IMR-90 (cell line): ENCODE measurements around the gene LRRC73. TPM values are rescaled to one million over a fixed set of nuclear protein-coding genes. Genes with fewer than 3 reads are reported as not detected.
A peak's percentile ranks its signal among the peaks of the same experiment; 100 is the strongest.

Source experiments
- ATAC-seq: fragments of 200-7000 bp; cut with Tn5 transposase; 2 replicates; pipeline ENCODE4 v1.9.1; 2020; ENCODE audit warnings: low read depth, mild to moderate bottlenecking, moderate library complexity
- BruUV-seq: library from RNA; stranded (reverse); fragments of 400-500 nt; replicated peaks from 2 replicates; lab custom pipeline; 2021; lab: Mats Ljungman, UMichigan
- CTCF ChIA-PET: fragments of 300-600 bp; formaldehyde crosslinking; extraction: SDS; loops from one replicate; lab custom pipeline; 2021; ENCODE audit warnings: antibody characterized with exemption; lab: Yijun Ruan, JAX
- POLR2A ChIA-PET: fragments of 300-600 bp; sonication (Branson Sonifier 250); formaldehyde crosslinking; loops from one replicate; lab custom pipeline; 2022; ENCODE audit warnings: antibody characterized with exemption; ENCODE audit not compliant: unreplicated experiment; lab: Charles Lee
- DNase-seq: peaks from one replicate; pipeline ENCODE4 v3.0.0; 2013
- H2AFZ ChIP-seq: replicated peaks from 2 replicates; pipeline ENCODE3; 2013; ENCODE audit warnings: low read length, mild to moderate bottlenecking; ENCODE audit not compliant: poor library complexity
- H2AK5ac ChIP-seq: 2 replicates; pipeline ENCODE4 v1.6.1; 2013; ENCODE audit warnings: low read depth, low read length, inconsistent platforms
- H2AK9ac ChIP-seq: replicated peaks from 2 replicates; pipeline ENCODE3; 2013; ENCODE audit warnings: mild to moderate bottlenecking, low read depth, low read length, moderate library complexity; ENCODE audit not compliant: poor library complexity
- H2BK120ac ChIP-seq: 2 replicates; pipeline ENCODE4 v1.6.1; 2013; ENCODE audit warnings: low read depth, low read length, inconsistent platforms
- H2BK15ac ChIP-seq: 3 replicates; pipeline ENCODE4 v1.6.1; 2013; ENCODE audit warnings: low read depth, low read length, inconsistent platforms
- H2BK20ac ChIP-seq: 2 replicates; pipeline ENCODE4 v1.6.1; 2013; ENCODE audit warnings: low read depth, mild to moderate bottlenecking, inconsistent platforms, low read length, moderate library complexity
- H2BK5ac ChIP-seq: 2 replicates; pipeline ENCODE4 v1.6.1; 2013; ENCODE audit warnings: mild to moderate bottlenecking, low read depth, low read length, inconsistent platforms; ENCODE audit not compliant: poor library complexity, severe bottlenecking
- H3K14ac ChIP-seq: replicated peaks from 2 replicates; pipeline ENCODE4 v1.6.1; 2013; ENCODE audit warnings: low read depth, low read length, inconsistent platforms
- H3K18ac ChIP-seq: 2 replicates; pipeline ENCODE4 v1.6.1; 2013; ENCODE audit warnings: low read depth, low read length, control low read depth
- H3K23ac ChIP-seq: 2 replicates; pipeline ENCODE4 v1.6.1; 2013; ENCODE audit warnings: low read depth, low read length, inconsistent platforms
- H3K27ac ChIP-seq: 2 replicates; pipeline ENCODE4 v1.5.1; 2013; ENCODE audit warnings: mild to moderate bottlenecking, control low read depth, low read length; ENCODE audit not compliant: insufficient read depth
- H3K27me3 ChIP-seq: 2 replicates; pipeline ENCODE4 v1.6.1; 2013; ENCODE audit warnings: low read length; ENCODE audit not compliant: control insufficient read depth, insufficient read depth
- H3K36me3 ChIP-seq: 2 replicates; pipeline ENCODE4 v1.6.1; 2013; ENCODE audit warnings: low read length, mixed read lengths; ENCODE audit not compliant: control insufficient read depth, insufficient read depth
- H3K4ac ChIP-seq: 2 replicates; pipeline ENCODE4 v1.6.1; 2013; ENCODE audit warnings: low read depth, low read length, inconsistent platforms
- H3K4me1 ChIP-seq: 2 replicates; pipeline ENCODE4 v1.6.1; 2013; ENCODE audit warnings: low read length, mixed read lengths; ENCODE audit not compliant: control insufficient read depth, insufficient read depth
- H3K4me2 ChIP-seq: 2 replicates; pipeline ENCODE4 v1.6.1; 2013; ENCODE audit warnings: low read depth, mild to moderate bottlenecking, control low read depth, low read length, moderate library complexity
- H3K4me3 ChIP-seq: 2 replicates; pipeline ENCODE4 v1.5.1; 2013; ENCODE audit warnings: low read depth, mild to moderate bottlenecking, control low read depth, low read length, moderate library complexity; ENCODE audit not compliant: insufficient read depth
- H3K56ac ChIP-seq: 2 replicates; pipeline ENCODE4 v1.6.1; 2013; ENCODE audit warnings: low read length, inconsistent platforms; ENCODE audit not compliant: insufficient read depth; ENCODE audit errors: extremely low read depth
- H3K79me1 ChIP-seq, 2 experiments: 2 replicates each; pipeline ENCODE4 v1.6.1; 2013; ENCODE audit warnings: low read length in 2 of 2, inconsistent platforms in 1 of 2, low read depth in 1 of 2
- H3K9ac ChIP-seq: 2 replicates; pipeline ENCODE4 v1.6.1; 2013; ENCODE audit warnings: low read depth, low read length, control low read depth
- H3K9me1 ChIP-seq: 2 replicates; pipeline ENCODE4 v1.6.1; 2013; ENCODE audit warnings: low read length, inconsistent platforms; ENCODE audit not compliant: insufficient read depth
- H3K9me3 ChIP-seq: 2 replicates; pipeline ENCODE4 v1.6.1; 2013; ENCODE audit warnings: low read length; ENCODE audit not compliant: control insufficient read depth, insufficient read depth
- H4K20me1 ChIP-seq: 2 replicates; pipeline ENCODE4 v1.6.1; 2013; ENCODE audit warnings: low read length, inconsistent platforms; ENCODE audit not compliant: insufficient read depth
- H4K5ac ChIP-seq: 2 replicates; pipeline ENCODE4 v1.6.1; 2013; ENCODE audit warnings: mild to moderate bottlenecking, low read depth, low read length, control low read depth
- H4K8ac ChIP-seq, 2 experiments: 2 replicates each; pipeline ENCODE4 v1.6.1; 2013; ENCODE audit warnings: low read depth in 2 of 2, low read length in 2 of 2, control low read depth in 1 of 2, inconsistent platforms in 1 of 2
- H4K91ac ChIP-seq: 2 replicates; pipeline ENCODE4 v1.6.1; 2013; ENCODE audit warnings: low read depth, low read length, inconsistent platforms; ENCODE audit not compliant: insufficient read depth
- BHLHE40 ChIP-seq: fragments of 150-350 bp; IDR thresholded peaks from 2 replicates; pipeline ENCODE4 v1.6.1; 2016; ENCODE audit warnings: mild to moderate bottlenecking, low read depth, low read length
- CEBPB ChIP-seq: IDR thresholded peaks from 2 replicates; pipeline ENCODE4 v1.6.1; 2012; ENCODE audit warnings: low read depth, low read length, improper control_type of control experiment
- CHD1 ChIP-seq: IDR thresholded peaks from 2 replicates; pipeline ENCODE4 v1.6.1; 2012; ENCODE audit warnings: low read depth, low read length, improper control_type of control experiment
- FOS ChIP-seq: fragments of 150-350 bp; IDR thresholded peaks from 2 replicates; pipeline ENCODE4 v1.6.1; 2016; ENCODE audit warnings: low read depth, low read length
- MAFK ChIP-seq: IDR thresholded peaks from 2 replicates; pipeline ENCODE4 v1.6.1; 2012; ENCODE audit warnings: low read depth, low read length, improper control_type of control experiment
- MAZ ChIP-seq: IDR thresholded peaks from 2 replicates; pipeline ENCODE4 v1.6.1; 2012; ENCODE audit warnings: low read depth, mild to moderate bottlenecking, low read length, improper control_type of control experiment, moderate library complexity, borderline replicate concordance
- MXI1 ChIP-seq: IDR thresholded peaks from 2 replicates; pipeline ENCODE4 v1.6.1; 2012; ENCODE audit warnings: low read depth, mild to moderate bottlenecking, low read length, moderate library complexity, borderline replicate concordance
- NFE2L2 ChIP-seq: fragments of 150-350 bp; IDR thresholded peaks from 2 replicates; pipeline ENCODE4 v1.6.1; 2016; ENCODE audit warnings: low read depth, mild to moderate bottlenecking, low read length
- POLR2A ChIP-seq: IDR thresholded peaks from 2 replicates; pipeline ENCODE4 v1.6.1; 2012; ENCODE audit warnings: mild to moderate bottlenecking, low read depth, low read length
- RAD21 ChIP-seq: IDR thresholded peaks from 2 replicates; pipeline ENCODE4 v1.6.1; 2012; ENCODE audit warnings: low read length, improper control_type of control experiment
- RCOR1 ChIP-seq: IDR thresholded peaks from 2 replicates; pipeline ENCODE4 v1.6.1; 2012; ENCODE audit warnings: mild to moderate bottlenecking, low read length, improper control_type of control experiment; ENCODE audit not compliant: insufficient replicate concordance
- RFX5 ChIP-seq: IDR thresholded peaks from 2 replicates; pipeline ENCODE4 v1.8.0; 2012; ENCODE audit warnings: low read depth, mild to moderate bottlenecking, low read length, moderate library complexity
- SMC3 ChIP-seq: fragments of 150-350 bp; IDR thresholded peaks from 2 replicates; pipeline ENCODE4 v1.6.1; 2016; ENCODE audit warnings: low read depth, mild to moderate bottlenecking, antibody characterized with exemption, low read length, moderate library complexity
- WGBS, 2 experiments: methylation state at CpG; one replicate each; pipeline versions ENCODE4 v1.1.5 to v1.1.7; 2013; ENCODE audit warnings: missing lambda C conversion rate in 2 of 2; ENCODE audit not compliant: insufficient read length in 1 of 2; ENCODE audit errors: extremely low coverage in 2 of 2; 5-methylcytosine and 5-hydroxymethylcytosine counted together
- dilution Hi-C: fragments of 300-500 bp; cut with HindIII; formaldehyde crosslinking; loops from one replicate; pipeline ENCODE4 v1.14.3; 2018; ENCODE audit warnings: low sequenced_read_pairs; ENCODE audit not compliant: unreplicated experiment
- in situ Hi-C: fragments of 300-500 bp; cut with MboI; formaldehyde crosslinking; loops from 3 replicates; pipeline ENCODE4 v1.14.3; 2019; ENCODE audit warnings: low sequenced_read_pairs, inconsistent platforms, mixed read lengths
- intact Hi-C: fragments of 100-400 bp; cut with micrococcal nuclease; formaldehyde crosslinking; loops from 2 replicates; pipeline ENCODE4 v1.10.0; 2022
- polyA plus RNA-seq, 3 experiments: library from polyadenylated mRNA; depleted of rRNA; stranded (reverse); fragments of >200 nt; gene quantifications; 2 replicates each; pipeline ENCODE4 v1.2.3, GENCODE V29; 2012; ENCODE audit warnings: low replicate concordance in 1 of 3
- total RNA-seq: library from RNA; depleted of rRNA; stranded (reverse); fragments of >200 nt; gene quantifications from 2 replicates; pipeline ENCODE4 v1.2.3, GENCODE V29; 2012
- TF ChIP-seq, protein P1 (sequence below): conservative IDR thresholded peaks from 2 replicates; pipeline ENCODE4 v1.5.1; 2012; ENCODE audit warnings: mild to moderate bottlenecking, low read depth, low read length, improper control_type of control experiment
- TF ChIP-seq, protein P2 (sequence below): fragments of 150-350 bp; IDR thresholded peaks from 2 replicates; pipeline ENCODE4 v1.6.1; 2017; ENCODE audit warnings: mild to moderate bottlenecking, antibody characterized with exemption, low read length, low read depth
- TF ChIP-seq, protein P3 (sequence below): fragments of 150-350 bp; IDR thresholded peaks from 2 replicates; pipeline ENCODE4 v1.6.1; 2016; ENCODE audit warnings: low read depth, mild to moderate bottlenecking, low read length, moderate library complexity, borderline replicate concordance

The LRRC73 gene
- total and polyA plus RNA-seq, 2 of the 4 experiments (the other 2 are of a cell fraction), result under 0.01 to 0.31 TPM

DNA sequence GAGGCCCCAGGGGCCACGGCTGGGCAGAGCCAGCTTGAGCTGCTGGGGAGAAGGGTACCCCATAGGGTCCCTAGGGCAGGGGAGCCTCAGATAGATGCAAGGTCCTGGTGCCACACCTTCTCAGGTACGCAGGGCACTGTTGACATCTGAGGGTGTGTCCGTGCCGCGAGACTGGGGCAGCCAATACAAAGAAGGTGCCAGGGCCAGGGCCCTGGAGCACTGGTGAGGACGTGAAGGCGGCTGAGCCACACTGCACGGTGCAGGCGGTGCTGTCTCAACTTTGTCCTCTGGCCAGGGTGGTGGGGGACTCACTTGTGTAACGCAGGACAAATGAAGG is 649 bp upstream of the LRRC73 start:
- TF ChIP-seq MXI1 (no peak), CHD1 (no peak), BHLHE40 (no peak), POLR2A (no peak), RFX5 (no peak), NFE2L2 (no peak), RAD21 (no peak), SMC3 (no peak), MAZ (no peak), RCOR1 (no peak), FOS (no peak), CEBPB (no peak), MAFK (no peak)
- TF ChIP-seq, protein P1, sequence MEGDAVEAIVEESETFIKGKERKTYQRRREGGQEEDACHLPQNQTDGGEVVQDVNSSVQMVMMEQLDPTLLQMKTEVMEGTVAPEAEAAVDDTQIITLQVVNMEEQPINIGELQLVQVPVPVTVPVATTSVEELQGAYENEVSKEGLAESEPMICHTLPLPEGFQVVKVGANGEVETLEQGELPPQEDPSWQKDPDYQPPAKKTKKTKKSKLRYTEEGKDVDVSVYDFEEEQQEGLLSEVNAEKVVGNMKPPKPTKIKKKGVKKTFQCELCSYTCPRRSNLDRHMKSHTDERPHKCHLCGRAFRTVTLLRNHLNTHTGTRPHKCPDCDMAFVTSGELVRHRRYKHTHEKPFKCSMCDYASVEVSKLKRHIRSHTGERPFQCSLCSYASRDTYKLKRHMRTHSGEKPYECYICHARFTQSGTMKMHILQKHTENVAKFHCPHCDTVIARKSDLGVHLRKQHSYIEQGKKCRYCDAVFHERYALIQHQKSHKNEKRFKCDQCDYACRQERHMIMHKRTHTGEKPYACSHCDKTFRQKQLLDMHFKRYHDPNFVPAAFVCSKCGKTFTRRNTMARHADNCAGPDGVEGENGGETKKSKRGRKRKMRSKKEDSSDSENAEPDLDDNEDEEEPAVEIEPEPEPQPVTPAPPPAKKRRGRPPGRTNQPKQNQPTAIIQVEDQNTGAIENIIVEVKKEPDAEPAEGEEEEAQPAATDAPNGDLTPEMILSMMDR, result no peak
- TF ChIP-seq, protein P2, sequence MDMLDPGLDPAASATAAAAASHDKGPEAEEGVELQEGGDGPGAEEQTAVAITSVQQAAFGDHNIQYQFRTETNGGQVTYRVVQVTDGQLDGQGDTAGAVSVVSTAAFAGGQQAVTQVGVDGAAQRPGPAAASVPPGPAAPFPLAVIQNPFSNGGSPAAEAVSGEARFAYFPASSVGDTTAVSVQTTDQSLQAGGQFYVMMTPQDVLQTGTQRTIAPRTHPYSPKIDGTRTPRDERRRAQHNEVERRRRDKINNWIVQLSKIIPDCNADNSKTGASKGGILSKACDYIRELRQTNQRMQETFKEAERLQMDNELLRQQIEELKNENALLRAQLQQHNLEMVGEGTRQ, result no peak
- TF ChIP-seq, protein P3, sequence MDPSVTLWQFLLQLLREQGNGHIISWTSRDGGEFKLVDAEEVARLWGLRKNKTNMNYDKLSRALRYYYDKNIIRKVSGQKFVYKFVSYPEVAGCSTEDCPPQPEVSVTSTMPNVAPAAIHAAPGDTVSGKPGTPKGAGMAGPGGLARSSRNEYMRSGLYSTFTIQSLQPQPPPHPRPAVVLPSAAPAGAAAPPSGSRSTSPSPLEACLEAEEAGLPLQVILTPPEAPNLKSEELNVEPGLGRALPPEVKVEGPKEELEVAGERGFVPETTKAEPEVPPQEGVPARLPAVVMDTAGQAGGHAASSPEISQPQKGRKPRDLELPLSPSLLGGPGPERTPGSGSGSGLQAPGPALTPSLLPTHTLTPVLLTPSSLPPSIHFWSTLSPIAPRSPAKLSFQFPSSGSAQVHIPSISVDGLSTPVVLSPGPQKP, result no peak
- Histone ChIP-seq H2AK5ac (no peak overlapping the region), H2AFZ (peak overlapping the region; percentile 97), H3K9ac (no peak overlapping the region), H3K27ac (no peak overlapping the region), H3K79me1 (peaks cover 11 to 22% of the 10 kb centered on the region in 2 experiments), H2BK20ac (no peak overlapping the region), H2BK120ac (no peak overlapping the region), H2AK9ac (peak overlapping the region; percentile 93), H2BK5ac (no peak overlapping the region), H4K91ac (no peak overlapping the region), H3K4me2 (no peak overlapping the region), H4K20me1 (peaks cover 10% of the 10 kb centered on the region; the same call in 1 of the 2 replicates), H3K27me3 (no peaks in the 10 kb centered on the region), H3K9me1 (peaks cover 10% of the 10 kb centered on the region; the same call in 1 of the 2 replicates), H3K56ac (no peak overlapping the region), H3K4me3 (no peak overlapping the region), H4K5ac (no peak overlapping the region), H3K4ac (no peak overlapping the region), H3K23ac (no peak overlapping the region), H3K9me3 (no peaks in the 10 kb centered on the region), H3K14ac (no peak overlapping the region), H3K18ac (no peak overlapping the region), H2BK15ac (no peak overlapping the region), H3K4me1 (peaks cover 9% of the 10 kb centered on the region), H3K36me3 (peaks cover 38% of the 10 kb centered on the region), H4K8ac (no peak overlapping the region)
- DNase-seq, result no peak
- no peak for ATAC-seq
- no TSS peak for BruUV-seq
- ChIA-PET POLR2A (no interaction called here), CTCF (no interaction called here)
- intact Hi-C loops, result no loop called here
- in situ Hi-C loops, result no loop called here
- 90% methylated on average over 5 of the region's 10 CpGs; no CpG with 5 or more reads in 1 of the 2 experiments for WGBS, 2 experiments
- dilution Hi-C loops, result no loop called here
